NCI-H187 (cell line): ENCODE results near the gene CARM1.
A peak's percentile ranks its signal among the peaks of the same experiment; 100 is the strongest.
"Not testable (repeated sequence)": the region's sequence is repeated elsewhere in the genome, so short reads cannot be mapped to it uniquely, and the experiment has no call there.

Source experiments
- DNase-seq, 2 experiments: peaks; one replicate each; lab custom pipeline; 2025; lab: John Stamatoyannopoulos, UW

Gene CARM1

DNA sequence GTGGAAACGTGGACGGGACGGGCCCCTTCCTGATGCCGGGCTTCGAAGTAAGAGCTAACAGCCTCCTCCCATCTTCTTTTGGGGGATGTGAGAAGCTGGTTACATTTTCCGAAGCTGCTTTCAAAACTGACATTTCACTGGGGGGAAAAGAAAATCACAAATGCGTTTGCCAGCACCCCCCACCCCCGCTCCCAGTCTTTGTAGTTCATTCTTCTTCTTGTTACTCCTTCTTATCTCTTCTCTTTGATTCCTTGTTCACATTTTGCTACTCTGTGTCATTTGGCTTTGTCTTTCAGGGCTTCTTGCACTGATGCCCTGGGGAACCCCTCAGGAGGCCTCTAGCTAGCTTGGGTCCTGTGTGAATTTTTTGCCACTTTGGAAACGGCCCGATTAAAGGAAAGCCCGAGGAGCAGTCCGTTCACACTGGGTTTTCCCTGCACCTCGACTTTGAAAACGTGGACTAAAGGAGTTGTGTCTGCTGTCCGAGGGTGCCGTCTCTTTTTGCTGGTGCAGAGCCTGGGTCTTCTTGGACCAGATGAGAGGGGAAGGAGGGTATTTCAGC is 1.3 kb downstream of the CARM1 start:
- no peak for DNase-seq

DNA sequence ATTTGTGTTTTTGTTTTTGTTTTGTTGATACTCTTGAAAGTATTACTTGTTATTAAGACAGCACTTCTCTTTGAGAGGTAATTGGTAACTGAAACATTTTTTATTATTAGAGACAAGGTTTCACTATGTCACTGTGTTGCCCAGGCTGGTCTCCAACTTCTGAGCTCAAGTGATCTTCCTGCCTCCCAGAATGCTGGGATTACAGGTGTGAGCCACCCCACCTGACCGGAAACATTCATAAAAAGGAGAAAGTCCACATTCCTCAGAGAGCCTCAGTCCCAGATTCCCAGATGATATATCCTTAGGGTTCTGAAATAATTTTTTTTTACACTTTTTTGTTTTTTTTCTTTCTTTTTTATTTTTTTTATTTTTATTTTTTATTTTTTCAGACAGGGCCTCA is 2.7 kb downstream of the CARM1 start:
- DNase-seq: no peak

DNA sequence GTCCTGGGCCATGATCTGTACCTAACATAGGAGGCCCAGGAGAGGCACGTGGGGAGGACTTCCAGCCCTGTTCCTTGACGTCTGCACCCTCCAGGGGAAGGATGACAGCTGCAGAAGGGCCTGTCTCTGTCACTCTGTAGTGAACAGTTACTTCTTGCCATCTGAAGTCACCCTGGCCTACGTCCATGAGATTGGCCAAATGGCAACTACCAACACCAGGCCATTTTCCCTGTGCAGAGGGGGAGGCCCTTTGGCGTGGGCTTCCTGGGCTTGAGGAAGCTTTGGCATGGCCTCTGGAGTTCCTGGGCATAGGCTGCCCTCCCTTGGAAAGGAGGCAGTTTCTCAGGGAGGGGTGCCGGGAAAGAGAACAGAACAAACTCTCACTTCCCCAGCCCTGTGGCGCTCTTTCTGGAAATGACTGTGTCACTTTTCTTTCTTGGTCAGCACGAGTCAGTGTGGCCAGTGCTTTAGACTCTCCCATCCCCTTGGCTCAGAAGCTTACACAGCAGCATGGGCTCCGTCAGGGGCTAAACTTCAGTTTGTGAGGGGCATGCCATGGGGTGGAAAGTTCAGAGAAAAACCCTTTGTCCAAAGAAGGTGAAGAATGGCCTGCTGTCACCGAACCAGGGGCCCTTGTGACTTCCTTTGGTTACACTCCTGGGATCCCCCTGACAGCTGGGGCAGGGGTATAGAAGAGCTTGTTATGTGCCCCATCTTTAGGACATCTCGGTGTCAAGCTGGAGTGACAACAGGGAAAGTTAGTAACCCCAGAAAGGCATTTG is 5.3 kb downstream of the CARM1 start:
- DNase-seq: no peak

DNA sequence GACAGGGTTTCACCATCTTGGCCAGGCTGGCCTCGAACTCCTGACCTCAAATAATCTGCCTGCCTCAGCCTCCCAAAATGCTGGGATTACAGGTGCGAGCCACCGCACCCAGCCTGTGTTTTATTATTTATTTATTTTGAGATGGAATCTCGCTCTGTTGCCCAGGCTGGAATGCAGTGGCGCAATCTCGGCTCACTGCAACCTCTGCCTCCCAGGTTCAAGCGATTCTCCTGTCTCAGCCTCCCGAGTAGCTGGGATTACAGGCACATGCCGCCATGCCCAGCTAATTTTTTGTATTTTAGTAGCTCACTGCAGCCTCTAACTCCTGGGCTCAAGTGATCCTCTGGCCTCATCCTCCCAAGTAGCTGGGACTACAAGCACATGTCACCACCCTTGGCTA is 6.3 kb downstream of the CARM1 start:
- not testable (repeated sequence) for DNase-seq

DNA sequence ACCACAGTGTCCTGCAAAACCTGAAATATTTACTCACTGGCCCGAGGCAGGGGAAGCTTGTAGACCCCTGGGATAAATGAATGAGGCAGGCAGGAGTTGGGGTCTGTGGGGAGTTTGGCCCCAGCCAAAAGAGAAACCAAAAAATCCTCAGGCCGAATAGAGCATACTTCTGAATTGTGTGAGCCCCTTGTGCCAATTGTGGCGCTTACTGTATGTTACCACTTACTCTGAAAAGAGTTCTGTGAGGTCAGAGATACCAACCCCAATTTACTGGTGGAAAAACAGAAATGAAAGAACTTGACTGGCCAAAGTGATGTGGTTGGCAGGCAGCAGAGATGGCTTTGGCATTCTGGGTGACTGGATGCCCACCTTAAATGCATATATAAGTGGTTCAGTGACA is 6.9 kb downstream of the CARM1 start:
- DNase-seq: no peak

DNA sequence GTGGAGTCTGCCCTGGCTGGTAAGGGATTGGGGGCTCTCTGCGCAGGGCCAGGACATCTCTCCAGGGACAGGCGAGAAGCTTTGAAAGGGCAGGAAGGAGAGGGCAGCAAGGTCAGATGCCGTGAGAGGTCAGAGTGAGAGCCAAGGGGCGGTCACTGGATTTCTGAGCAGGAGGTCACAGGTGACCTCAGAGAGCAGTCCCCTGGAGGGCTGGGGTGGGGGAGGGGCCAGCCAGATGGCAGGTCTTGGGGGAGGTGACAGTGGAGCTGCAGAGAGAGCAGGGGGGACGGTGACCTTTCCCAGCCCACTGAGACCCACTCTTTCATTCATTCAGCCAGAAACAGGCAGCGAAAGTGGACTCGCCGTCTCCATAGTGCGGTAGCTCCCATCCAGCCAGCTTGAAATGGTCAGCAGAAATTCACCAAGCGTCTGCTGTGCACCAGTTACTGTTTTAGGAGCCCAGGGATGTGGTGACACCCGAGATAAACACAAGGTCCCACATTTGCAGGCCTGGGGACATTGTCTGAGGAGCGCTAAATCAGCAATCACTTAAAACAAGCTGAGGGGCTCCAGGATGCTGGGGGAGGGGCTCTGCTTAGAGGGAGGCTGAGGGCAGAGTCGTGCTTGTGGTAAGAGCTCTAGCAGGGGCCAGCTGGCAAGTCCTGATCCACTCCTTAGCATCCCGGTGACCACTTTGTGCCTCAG is 10.2 kb downstream of the CARM1 start:
- DNase-seq: no peak

DNA sequence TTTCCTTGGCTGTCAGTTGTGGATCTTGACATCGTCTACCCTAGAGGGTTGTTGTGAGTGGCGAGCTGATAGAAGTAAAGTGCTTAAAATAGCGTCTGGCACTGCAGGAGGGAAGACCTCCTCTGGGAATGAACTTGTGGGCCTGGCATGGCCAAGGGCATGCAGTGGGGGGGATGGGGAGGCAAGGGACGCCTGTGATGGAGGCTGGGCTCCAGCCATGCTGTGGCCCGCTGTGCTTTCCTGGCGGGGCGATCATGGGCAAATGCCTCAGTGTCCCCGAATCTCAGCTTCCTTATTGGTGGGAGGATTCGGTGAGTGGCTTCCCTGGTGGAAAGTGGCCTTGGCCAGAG is 10.7 kb downstream of the CARM1 start:
- no peak for DNase-seq

DNA sequence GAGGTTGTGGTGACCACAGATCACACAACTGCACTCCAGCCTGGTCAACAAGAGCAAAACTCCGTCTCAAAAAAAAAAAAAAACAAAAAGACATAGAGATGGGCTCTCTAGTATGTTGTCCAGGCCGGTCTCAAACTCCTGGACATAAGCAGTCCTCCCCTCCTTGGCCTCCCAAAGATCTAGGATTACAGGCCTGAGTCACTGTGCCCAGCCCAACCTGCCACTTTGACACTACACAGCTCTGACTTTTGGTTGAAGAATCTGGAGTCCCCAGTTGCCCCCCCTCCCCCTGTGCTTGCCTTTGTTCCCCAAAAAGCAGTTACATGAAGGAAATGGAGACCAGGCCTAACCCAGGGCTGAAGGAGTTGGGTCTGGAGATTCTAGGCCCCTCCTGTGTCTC is 12.9 kb downstream of the CARM1 start:
- DNase-seq: no peak

DNA sequence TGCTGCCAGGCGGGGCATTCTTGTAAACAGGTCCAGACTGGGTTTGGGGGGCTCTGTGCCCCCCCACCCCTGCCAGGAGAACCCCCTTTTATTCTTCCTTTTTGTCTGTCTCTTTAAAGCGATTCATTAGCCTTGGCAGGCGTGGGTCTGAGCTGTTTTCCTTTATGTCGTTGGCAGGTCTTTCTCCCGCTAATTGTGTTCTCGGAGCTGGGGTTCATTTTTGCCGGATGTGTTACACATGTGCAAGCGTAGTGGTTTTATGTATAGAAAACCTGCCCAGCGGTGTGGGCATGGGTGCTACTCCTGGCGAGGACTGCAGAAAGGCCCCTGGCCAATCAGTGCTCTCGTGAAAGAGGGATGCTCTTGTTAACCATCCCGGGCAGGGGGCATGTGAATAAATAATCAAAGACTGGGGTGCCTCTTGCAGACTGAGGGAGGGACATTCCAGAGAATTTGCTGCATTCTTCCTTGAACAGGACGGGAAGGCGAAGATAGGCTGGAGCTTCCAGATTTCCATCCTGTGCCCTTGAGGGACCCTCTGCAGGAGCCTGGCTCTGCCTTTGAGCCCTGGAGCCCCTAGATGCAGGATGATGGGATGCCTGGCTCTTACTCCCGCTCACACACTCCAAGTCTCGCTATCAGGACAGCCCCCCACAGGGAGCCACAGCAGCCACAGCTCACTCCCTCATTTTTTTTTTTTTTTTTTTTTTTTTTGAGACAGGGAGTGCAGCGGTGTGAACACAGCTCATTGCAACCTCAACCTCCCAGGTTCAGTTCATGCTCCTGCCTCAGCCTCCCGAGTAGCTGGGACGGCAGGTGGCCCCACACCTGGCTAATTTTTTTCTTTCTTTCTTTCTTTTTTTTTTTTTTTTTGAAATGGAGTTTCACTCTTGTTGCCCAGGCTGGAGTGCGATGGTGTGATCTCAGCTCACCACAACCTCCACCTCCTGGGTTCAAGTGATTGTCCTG is 14.1 kb downstream of the CARM1 start:
- no peak for DNase-seq

DNA sequence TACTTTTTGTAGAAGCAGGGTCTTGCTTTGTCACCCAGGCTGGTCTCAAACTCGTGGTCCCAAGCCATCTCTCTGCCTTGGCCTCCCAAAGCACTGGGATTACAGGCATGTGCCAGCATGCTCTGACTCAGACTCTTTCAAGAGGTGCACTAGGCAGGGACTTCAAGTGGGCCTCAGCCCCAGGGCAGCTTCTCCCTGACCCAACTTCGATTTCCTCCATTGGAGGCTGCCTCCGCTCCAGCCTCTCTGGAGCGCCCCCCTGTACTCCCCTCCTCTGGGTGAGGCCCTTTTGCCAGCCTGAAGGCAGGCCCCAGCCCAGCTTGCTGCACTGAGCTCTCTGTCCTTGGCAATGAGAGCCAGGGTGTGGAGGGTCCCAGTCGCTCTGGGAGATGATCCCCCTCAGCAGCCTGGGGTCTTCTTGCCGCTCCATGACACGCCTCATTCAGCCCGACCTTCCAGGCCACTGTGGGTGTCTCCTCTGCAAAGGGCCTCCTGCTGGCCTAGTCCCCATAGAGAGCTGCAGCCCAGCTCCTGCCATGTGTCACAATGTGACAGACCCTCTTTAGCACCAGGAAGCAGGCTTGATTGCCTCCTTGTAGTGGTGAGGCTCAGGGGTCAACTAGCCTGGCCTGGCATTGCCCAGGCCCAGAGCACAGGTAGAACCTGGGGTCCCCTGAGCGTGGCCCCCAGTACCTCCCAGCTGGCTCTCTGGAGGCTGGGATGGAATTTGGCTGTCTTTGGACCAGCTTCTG is 16.4 kb downstream of the CARM1 start:
- DNase-seq: no peak

DNA sequence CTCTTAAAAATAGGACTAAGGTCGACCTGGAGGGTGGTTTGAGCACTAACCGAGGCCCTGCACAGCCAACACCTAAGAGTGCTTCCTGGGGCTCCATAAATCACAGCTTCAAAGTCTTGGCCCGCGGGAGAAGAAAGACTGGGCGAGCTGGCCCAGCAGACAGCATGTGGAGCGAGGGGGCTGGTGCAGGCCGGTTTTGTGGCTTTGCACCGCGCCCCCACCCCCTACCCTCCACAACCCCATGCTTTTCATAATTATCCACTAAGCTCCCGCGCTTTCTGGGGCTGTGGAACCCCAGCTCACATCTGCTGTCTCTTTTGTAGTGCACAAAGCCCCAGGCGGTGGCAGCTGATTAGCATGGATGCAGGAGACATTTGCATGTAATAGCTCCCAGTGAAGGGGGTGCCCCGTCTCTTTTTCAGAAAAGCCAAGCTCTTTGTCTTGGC is 17.1 kb downstream of the CARM1 start:
- DNase-seq: no peak

DNA sequence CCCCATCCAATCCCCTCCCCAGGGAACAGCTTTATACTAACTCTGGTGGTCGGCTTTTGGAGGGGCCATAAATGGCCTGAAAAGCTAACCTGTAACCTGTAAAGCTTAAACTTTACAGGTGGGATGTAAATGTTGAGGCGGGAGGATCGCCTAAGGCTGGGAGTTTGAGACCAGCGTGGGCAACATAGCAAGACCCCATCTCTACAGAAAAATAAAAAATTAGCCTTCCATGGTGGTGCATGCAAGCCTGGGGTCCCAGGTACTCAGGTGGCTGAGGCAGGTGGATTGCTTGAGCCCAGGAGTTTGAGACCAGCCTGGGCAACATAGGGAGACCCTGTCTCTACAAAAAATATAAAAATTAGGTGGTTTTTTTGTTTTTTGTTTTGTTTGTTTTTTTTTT is 18.5 kb downstream of the CARM1 start:
- DNase-seq: no peak

DNA sequence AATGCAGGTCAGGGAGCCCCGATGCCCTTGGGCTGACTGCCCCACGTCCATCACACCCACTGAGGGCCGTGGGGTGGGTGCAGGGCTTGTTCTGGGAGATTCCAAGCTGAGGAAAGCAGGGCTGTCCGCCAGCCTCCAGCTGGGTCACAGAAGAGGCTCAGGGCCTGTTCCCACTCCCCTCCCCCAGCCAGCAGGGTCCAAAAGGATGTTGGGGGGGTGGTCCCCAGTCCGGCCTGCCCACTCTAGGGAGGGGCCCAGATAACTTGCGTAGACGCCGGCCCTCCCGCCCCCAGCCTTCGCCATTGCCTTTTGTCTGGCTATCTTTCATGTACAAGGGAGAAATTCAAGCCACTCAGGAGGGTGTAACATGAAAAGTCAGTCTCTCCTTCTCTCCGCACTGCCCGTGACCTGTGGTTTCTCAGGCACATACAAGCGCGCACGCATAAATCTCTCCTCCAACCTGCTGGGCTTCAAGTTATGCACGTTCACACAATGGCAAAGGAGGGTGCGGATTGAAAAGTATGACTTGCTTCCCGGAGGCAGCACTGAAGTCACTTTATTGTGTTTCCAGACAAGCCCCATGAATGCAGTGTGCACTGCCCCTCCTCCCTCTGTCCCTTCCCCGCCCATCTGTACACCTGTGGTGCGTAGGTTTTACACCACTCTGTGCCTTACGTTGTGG is 20.2 kb downstream of the CARM1 start:
- DNase-seq: peak; percentile 8 to 12

DNA sequence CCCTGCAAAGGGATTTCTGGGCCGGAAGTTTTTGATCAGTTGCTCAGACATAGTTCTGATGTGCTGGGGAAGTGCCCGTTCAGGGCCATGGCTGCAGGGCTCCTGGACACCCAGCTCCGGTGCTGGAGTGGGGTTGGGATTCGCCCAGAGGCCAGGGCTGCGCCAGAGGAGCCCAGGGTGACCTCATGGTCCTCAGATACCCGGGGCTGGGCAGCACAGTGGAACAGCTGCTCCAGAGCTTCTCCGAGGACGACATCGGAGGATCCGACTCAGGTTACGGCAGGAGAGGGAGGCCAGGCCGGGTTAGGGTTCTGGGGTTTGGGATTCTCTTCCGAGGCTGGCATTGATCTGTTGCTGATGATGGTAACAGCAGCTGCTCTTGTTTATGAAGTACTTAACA is 20.9 kb downstream of the CARM1 start:
- peak in 1 of 2 experiments; percentile 11 for DNase-seq

DNA sequence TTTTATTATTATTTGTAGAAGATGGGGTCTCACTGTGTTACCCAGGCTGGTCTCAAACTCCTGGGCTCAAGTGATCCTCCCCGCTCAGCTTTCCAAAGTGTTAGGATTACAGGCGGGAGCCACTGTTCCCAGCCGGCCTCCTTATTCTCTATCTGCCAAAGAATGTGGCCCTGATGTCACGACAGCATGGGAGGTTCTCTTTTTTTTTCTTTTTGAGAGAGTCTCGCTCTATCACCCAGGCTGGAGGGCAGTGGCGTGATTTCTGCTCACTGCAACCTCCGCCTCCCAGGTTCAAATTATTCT is 23.5 kb downstream of the CARM1 start:
- no peak for DNase-seq

DNA sequence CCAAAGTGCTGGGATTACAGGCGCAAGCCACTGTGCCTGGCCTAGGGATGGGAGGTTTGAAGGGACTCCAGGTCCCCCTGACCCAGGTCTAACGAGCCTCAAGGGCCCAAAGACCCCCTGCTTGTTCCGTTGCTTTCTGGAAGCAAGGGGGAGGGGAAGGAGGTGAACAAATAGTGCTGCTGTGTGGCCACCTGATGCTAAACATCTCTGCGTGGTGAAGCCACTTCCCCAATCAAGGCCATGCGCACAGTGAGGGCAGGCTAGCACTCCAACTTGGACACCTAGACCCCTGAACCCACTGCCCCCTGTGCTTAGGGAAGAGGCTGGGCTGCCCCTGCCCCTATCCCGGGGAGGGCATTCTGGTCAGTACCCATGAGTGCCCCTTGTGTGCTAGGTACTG is 24.0 kb downstream of the CARM1 start:
- no peak for DNase-seq

DNA sequence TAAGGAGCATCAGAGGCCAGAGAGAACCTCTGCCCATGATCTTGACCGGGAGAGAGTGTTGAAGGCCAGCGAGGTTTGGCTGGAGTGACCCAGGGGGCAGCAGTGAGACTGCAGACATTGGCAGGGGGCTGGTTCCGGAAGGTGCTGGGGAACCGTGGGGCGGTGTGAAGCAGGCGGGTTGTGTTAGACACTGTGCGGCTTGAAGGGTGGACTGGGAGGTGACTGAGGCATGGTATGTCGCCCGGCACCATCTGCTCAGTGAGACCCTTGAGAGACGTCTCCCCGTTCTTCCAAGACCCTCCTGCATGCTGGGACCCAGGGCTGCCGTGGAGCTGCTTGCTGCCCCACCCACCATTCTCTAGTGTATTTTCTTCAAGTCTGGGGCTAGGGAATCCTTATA is 24.6 kb downstream of the CARM1 start:
- no peak for DNase-seq

DNA sequence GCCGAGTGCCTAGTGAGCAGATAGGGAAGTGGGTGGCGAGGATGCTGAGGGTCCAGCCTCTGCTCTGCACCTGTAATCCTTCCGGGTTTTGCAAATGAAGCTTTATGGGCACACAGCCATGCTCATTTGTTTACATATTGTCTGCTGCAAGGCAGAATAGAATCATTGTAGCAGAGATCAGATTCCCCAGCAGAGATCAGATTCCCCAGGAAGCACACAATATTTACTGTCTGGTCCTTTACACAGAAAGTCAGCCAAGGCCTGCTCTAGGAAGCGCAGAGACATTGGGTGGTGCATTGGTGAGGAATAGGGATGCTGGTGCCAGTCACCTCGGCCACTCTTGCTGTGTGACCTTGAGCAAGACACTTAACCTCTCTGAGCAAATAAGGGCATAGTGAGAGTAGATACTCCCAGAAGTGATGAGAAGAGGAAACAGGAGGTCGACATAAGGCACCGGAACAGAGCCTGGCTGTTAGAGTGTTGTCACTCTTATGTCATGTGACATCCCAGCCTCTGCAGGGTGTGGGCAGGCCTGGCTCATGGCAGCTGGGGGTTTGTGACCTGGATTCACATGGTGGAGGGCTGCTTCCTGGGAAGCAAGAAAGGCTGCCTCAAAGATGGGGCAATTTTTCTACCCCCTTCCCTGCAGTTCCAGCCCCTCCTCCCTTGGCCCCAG is 25.6 kb downstream of the CARM1 start:
- DNase-seq: no peak

DNA sequence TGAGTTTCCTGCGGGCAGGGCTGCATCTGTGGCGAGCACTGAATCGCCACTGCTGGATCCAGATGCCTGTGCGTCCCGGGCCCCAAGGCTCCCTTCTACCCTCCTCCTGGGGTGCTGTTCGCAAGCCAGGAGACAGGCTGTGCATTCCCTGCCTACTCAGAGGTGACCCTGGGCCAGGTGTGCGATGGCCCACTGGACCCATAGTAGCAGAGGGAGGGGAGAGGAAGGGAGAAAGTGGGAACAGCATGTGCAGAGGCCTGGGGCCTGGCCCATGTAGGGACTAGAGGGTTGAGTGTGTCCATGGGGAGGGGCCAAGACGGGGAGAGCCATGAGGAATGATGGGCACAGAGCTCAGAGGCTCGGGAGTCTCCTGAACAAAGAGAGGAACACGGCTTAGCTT is 27.3 kb downstream of the CARM1 start:
- no peak for DNase-seq

DNA sequence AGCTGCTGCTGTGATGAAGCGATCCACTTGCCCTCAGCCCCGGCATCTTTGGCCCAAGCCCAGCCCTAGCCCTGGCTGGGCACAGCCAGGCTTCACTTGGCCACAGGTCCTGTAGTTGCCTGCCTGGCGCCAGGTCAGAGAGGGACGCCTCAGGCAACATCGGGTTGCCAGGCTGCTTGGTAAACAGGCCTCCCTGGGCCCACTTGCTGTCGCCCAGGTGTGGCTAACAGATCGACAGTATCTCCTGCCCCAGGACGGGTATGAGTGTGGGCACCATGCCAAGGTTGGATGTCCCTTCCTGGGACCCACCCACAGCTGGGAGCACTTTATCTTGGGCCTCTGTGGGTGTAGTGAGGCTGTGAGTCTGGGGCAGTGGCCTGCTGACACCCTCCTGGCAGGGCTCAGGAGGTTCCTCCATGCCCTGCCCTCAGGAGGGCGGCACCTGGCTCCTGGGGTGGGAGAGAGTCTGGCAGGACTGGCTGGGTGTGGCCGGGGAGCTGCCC is 27.8 kb downstream of the CARM1 start:
- no peak for DNase-seq
